Measurements from ENCODE around the gene ELOA.
A peak's percentile ranks its signal among the peaks of the same experiment; 100 is the strongest.
"Not testable (repeated sequence)": the region's sequence is repeated elsewhere in the genome, so short reads cannot be mapped to it uniquely, and the experiment has no call there.

The ELOA gene

DNA sequence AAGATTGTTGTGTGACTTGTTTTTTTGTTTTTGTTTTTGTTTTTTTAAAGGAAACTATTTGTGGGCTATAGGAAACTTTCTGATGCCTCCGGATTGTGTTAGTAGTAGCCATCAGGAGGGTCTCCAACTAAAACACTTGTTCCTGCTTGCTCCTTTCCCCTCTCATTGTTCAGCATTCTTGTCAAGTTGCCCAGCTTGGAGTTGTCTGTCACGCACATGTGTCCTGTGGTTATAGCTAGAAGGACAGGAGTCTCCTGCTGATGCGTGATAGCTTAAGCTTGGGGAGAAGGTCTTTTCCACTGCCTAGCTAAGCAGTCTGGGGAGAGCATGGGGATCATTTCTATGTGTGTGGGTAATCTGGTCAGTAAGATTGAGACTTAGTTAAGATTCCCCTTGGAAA lies 44.4 kb downstream of the ELOA start:
- no peak for DNase-seq

DNA sequence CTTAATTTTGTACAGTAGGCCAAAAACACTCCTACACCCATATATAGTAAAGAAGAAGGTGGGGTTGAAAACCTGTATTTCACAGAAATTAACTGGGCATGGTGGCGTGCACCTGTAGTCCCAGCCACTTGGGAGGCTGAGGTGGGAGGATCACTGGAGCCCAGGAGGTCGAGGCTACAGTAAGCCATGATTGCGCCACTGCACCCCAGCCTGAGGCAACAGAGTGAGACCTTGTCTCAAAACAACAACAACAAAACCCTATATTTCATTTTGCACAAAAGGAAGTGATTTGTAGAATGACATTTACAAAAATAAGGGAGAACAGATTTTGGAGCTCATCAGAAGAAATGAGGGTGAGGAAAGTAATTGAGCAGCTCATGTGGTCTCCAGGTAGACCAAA lies 45.4 kb downstream of the ELOA start:
- DNase-seq: no peak

DNA sequence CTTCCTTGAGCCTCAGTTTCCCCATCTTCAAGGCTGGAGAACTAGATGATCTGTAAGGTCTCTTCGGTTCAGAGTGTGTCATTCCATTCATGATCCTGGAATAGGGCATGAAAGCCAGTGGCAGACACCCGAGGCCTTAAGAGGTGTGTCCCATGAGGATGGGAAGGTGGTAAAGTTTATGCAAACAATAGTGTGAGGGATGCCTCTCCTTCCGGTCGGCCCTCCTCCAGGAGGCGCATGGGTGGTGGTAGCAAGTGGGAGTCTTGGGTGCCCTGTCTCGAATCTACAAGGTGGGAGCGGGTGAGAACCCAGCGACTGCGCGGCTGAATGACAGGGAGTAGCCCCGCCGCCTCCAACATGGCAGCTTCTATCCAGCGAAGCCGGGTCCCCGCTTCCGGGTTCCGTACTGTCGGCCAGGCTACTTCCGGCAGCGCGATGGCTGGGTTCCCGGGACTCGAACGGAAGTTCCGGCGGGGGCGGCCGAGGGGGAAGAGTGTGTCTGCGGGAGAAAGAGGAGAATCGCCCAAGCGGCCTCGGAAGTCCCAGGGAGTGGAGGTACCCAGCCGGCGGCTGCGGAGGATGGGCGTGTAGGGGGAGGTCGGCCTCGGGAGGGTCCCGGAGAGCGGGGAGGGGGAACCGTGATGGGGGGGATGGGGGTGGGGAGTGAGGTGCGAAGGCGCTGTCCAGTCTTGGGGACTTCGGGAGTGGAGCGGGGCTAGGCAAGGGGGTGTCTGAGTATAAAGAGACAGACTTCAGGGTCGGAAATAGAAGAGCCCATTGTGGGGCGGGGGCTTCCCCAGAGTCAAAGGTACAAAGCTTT lies 47.6 kb downstream of the ELOA start, which contains the start of gene LYPLA2:
TSS of gene LYPLA2 (plus strand) at position 450 of the 820 bp plus-strand sequence. CDS start 1,538 bp downstream, outside the sequence.
- DNase-seq: peak; percentile 72 to 82

DNA sequence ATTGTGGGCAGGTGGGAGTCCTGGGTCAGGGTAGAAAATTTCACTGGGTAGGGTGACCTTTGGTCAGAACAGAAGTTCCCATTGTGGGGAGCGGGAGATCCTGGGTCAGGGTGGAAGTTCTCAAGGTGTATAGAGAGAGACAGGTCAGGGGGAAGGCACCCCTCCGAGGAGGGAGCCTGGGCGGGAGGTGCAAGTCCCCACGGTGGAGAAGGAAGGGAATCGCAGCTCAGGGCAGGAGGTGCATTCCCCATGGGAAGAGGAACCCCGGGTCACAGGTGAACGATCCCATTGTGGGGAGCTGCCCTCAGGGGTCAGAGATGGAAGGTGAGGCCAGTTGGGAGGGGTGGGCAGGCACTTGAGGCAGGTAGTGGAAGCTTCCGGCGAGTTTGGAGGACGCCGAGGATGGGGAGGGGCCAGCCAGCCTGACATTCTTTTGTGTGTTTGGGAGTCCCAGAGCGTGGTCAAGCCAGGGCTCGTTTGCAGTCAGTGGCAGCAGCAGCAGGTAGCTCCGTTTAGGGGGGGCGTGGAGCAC lies 48.3 kb downstream of the ELOA start:
- DNase-seq: no peak

DNA sequence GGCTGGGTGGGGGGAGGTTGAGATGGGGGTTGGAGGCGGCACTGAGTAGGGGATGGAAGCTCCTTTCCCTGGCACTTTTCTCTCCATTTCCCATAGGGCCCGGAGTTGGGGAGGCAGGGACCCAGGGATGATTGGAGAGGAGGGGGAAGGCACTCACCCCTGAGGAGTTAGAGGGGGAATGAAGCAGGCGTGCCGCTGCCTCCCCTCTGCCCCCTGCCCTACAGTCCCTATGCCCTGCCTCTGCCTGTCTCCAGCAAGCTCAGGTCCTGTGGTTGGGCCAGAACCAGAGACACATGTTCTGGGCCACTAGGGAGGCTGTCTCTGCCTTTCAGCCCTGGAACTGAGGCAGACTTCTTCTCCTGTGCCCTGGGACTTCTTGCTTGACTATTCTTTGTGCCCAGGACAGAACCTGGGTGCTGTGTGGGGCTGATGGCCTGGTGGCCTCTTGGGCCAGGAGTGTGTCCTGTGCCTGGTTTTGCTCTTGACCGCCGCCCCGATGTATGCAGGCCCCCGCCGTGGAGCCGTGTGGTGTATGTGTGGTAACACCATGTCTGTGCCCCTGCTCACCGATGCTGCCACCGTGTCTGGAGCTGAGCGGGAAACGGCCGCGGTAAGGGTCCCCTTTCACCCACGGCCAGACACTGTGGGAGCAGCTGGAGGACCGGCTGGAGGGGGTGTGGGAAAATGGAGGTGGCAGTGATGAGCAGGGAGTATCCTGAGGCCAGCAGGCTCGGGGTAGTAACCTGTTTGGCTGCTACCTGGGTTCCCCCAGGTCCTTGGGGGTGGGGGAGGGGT lies 49.1 kb downstream of the ELOA start:
- DNase-seq: no peak

DNA sequence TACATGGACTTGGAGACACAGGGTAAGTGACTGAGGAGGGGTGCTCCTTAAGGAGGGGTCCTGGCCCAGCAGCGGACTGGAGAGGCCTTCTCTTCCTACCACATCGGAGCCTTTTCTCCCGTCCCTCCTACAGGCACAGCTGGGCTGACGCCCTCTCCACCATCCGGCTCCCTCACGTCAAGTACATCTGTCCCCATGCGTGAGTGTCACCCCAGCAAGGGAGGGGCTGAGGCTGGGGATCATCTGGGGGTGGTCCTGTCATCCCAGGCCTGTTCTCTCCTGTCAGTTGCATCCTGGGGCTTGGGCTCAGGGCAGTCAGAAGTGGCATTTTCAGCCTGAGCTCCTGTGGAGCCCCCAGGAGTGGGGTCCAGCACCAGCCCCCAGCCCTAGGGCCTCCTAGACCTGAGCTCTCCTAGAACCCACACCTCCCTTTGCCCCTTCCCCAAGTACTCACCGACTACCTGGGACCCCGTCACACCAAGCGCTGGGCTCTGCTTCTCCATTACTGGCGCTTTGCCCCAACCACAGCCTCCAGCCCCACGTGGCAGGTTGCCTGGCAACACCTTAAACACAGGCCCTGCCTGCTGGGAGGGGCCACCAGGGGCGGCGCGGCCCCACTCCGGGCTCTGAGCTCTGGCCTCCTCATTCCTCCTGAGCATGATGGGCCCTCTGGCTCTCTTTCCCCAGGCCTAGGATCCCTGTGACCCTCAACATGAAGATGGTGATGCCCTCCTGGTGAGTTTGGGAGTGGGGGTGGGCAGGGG lies 49.9 kb downstream of the ELOA start:
- DNase-seq: no peak

DNA sequence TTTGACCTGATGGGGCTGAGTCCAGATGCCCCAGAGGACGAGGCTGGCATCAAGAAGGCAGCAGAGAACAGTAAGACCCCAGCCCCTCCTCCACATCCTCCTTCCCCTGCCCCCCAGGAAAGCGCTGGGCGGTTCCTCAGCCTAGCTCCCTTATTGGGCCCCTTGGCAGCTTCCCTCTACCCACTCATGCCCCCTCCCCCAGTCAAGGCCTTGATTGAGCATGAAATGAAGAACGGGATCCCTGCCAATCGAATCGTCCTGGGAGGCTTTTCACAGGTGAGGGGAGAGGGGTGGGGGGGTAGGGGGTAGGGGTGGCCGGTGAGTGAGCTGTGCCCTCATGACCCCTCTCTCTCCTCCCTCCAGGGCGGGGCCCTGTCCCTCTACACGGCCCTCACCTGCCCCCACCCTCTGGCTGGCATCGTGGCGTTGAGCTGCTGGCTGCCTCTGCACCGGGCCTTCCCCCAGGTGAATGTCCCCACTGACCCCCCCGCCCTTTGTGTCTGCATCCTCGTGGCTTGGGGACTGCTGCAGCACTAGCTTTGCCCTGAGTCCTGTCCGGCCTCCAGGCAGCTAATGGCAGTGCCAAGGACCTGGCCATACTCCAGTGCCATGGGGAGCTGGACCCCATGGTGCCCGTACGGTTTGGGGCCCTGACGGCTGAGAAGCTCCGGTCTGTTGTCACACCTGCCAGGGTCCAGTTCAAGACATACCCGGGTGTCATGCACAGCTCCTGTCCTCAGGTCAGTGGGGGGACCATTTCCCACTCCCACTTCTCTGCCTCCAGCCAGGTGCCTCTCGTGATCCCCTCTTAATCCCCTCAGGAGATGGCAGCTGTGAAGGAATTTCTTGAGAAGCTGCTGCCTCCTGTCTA lies 50.8 kb downstream of the ELOA start:
- no peak for DNase-seq

DNA sequence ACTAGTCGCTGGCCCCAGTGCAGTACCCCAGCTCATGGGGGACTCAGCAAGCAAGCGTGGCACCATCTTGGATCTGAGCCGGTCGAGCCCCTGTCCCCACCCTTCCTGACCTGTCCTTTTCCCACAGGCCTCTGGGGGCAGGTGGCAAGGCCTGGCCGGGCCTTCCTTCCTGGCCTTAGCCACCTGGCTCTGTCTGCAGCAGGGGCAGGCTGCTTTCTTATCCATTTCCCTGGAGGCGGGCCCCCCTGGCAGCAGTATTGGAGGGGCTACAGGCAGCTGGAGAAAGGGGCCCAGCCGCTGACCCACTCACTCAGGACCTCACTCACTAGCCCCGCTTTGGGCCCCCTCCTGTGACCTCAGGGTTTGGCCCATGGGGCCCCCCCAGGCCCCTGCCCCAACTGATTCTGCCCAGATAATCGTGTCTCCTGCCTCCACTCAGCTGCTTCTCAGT lies 51.5 kb downstream of the ELOA start:
- DNase-seq: not testable (repeated sequence)

DNA sequence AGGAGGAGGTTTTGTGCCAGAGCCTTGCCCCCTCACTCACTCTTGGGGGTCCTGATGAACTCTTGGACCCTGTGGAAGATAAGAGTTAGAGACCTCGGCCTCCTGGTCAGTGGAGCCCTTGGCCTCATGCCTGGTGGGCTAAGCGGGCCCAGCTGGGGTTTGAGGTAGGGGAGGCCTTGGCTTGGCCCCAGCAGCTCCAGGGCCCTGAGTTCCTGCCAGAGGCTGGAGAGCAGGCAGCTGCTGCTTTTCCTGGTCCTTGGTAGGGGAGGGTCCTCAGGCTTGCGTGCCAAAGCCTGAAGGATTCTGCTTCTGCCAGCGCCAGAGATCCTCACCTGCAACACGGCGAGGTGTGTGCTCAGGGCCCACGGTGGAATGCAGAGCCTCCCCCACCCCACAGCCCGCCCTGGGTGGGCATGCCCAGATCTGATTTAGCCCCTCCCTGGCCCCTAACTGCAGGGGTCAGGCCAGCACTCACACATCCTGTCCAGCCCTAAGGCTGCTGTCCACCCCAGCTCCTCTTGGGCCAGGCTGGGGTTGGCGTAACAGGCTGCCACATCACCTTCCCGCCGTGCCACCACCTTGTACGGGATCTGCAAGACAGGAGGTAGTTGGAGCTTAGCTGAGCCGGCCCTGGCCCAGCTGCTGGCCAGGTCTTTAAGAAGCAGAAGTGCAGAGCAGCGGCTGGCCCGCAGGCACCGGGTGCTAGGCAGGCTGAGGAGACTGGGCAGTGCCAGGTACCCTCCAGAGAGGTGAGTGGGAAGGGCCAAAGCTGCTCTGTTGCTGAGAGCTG lies 52.6 kb downstream of the ELOA start:
- no peak for DNase-seq

DNA sequence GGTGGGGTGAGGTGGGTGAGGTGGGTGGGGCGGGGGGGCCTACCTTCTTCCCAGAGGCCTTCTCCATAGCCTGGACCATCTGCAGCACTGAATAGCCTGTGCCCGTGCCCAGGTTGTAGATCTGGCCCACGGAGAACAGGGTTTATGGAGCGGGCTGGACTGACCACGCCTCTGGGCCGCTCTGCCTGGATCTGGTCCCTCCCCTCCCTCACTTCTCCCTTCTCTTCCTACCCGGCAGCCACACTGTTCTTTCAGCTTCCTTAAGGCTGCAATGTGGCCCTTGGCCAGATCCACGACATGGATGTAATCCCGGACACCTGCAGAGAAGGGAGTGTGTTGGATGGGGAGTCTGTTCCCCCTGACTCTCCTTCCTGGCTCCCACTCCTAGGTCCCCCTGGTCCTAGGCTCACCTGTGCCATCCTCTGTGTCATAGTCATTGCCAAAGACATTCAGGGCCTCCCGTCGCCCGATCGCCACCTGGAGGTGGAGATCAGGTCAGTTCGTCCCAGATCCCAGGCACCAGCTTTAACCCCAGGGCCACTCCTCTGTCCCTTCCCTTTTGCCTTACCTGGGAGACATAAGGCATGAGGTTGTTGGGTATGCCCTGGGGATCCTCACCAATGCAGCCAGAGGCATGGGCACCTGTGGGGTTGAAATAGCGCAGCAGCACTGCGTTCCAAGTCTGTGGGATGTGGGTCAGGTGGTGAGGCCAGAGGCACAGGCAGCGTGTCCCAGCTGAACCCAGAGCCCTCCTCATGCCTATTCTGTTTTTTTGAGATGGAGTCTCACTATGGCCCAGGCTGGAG lies 53.4 kb downstream of the ELOA start:
- DNase-seq: no peak

DNA sequence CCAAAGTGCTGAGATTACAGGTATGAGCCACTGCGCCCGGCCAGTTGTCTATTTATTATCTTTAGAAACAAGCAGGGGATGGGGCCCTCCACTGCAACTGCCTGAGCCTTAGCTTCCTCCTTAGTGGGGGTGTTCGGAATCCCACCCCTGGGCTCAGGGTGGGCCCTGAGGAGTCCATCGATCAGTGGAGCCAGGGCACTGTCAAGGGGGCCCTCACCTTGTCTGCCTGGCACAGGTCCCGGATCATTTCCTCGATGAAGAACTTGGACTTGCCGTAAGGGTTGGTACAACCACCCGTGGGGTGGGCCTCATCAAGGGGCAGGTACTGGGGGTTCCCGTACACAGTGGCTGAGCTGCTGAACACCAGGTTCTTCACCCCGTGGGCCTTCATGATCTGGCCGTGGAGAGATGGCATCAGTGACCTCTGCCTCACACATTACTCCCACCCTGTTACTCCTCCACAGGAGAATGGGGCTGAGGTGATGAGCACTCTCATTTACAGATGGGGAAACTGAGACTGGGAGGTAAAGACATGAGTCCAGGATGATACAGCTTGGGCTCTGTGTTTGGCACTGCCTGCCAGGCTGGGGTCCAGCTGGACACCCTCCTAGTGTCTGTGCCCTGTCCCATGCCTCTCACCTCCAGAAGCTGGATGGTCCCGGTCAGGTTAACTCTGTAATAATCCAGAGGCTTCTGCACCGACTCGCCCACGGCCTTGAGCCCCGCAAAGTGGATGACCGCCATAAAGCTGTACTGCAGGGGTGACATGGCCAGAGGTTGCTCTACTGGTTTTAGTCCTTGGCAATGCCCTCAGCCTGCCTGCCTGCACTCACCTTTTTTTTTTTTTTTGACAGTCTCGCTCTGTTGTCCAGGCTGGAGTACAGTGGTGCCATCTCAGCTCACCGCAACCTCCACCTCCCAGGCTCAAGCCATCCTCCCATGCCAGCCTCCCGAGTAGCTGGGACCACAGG lies 54.5 kb downstream of the ELOA start:
- DNase-seq: no peak

DNA sequence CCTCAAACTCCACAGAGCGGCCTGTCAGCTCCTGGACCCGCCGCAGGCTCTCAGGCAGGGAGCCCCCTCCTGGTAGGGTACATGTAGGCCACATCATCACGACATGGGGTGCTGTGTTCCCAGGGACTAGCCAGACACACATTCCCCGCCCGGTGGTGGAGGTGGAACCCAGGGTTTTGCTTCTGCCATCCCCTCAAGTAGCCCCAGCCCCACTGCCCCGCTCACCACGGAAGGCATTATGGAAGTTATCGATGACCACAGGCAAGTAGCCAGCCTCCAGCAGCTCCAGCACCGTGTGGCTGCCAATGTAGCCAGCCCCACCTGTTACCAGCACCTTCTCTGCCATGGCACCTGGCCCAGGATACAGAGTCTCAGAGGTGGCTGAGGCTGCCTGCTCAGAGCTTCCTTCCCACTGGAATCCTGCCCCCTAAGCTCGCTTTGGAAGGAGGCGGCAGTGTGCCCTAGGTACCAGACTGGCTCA lies 55.4 kb downstream of the ELOA start:
- DNase-seq: no peak

DNA sequence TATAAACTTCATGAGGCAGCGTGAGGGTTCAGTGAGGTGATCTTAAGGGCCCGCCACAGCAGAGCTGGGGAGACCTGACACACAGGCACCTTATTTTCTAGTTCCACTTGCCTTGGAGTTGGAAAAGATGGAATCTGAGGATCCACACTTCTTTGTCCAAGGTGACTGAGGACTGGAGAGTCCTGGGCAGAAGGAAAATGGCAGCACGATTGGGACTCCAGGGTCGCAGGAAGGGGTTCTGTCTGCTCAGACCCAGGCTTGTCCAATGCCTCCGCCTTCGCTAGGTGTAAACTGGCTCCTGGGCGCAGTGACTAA lies 55.9 kb downstream of the ELOA start:
- DNase-seq: no peak

DNA sequence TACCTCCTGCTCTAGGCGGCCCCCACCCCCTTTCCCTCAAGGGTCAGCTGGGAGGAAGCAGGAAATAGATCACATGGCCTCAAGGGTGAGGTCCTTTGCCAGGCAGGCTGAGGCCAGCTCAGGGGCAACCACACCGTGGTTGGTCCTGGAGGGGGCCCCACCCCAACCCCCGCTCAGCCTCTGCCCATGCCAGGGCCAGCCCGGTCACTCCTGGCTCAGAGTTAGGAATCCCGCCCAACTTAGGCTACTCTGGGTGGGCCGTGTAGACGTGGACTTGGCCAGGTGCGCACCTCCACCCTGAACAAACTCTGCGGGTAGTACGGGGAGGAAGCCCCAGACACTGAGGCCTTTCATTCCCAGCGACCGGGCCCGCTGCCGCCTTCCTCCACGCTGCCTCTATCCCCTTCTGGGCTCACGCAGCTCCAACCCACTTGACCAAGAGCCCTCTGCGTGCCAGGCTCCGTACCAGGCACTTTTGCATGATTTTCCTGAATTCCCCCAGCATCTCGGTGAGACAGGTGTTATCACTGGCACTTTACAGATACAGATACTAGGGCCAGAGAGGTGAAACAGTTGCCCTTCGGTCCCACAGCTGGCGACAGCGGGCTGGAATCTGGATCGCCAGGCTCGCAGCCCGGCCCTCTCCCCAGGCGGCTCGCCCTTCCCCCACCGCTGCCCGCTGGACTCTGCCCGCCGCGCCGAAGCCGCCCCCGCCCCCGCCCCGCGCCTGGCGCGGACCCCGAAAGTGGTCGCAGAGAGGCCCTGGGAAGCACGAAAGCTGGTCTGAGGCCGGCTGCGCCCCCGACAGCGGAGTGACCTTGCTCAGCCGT lies 56.5 kb downstream of the ELOA start:
- no peak for DNase-seq

DNA sequence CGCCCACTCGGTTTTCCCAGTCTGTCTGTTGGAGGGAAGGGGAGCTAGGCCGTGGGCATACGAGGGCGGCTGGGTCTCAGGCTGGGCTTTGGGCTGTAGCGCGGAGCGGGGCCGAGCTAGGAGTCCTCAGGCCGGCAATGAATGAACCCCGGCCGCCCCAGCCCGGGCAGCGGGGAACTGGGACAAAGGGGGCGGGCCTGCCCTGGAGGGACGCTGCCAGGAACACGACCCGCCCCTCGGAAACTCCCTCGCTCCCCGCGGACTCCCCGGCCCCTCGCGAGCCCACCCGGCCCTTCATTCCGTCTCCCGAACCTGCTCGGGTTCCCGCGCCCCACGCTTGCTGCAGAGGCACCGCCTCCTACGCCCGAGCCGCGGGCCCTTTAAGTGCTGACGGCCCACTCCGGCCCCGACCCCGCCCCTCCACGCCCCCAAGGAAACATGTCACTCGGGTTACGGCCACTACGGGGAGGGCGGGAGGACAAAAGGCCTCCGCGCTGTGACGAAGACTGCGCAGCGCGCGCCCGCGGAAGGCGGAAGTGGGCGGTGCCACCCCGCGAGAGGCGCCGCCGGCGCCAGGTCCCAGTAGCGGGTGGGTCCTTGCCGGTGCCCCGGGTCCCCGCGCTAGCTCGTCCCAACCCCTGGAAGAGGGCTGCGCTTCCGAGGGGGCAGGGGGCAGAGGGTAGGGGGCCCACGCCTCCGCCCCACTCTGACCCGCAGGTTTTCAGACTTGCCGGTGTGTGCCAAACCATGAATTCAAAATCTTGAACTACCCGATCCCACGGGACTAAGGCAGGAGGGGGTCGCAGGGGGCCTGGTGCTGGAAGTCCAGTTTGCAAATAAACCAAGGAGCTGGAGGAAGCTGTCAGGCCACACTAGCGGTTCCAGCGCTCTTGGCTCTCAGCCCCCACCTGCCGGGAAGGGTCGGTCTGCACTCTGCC lies 57.4 kb downstream of the ELOA start, which contains the start of gene GALE:
TSS of gene GALE (minus strand) at position 355 of the 938 bp plus-strand sequence. CDS start 1,747 bp downstream, outside the sequence.
- DNase-seq: peak; percentile 85 to 86

DNA sequence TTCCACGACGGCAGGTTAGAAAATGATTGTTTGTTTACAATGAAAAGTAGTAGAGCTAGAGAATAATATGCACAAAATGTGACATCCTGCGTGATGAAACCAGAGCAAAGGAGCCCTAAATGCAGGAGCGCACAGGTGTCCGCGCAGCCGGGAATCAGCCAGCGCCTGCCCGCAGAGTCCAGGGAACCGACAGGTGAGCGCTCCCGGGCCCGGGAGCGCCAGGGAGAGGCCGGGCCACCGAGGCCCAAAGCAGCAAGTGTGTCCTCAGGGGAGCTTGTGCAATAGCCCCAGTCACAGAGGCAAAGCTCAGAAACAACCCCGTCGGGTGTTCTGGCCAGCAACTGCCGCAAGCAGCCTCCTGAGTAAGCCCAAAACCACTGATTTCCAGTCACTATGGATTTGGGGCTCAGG lies 58.1 kb downstream of the ELOA start:
- no peak for DNase-seq

DNA sequence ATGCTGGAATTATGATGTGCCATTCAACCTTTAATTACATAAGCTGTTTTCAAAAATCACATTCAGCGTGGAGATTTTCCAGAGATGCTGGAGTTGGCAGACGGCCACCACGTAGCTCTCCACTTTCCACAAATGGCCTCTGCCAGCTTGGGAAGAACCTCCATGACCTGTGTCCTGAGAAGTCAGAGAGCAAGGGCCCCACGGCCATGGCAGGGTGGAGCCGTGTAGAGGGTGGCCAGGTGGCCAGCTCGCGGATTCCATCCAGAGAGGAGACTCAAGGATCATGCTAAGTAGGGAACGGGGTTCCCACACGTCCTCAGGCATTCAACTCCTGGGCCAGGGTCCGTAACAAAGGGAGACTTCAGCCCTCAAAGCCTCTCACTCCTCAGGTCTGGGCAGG lies 58.6 kb downstream of the ELOA start:
- no peak for DNase-seq

All from AML-193 (cell line).